NCI-H2029 (cell line): ENCODE results near the gene CCL21.

Experiments used
- DNase-seq: peaks from one replicate; lab custom pipeline; 2025; lab: John Stamatoyannopoulos, UW

Gene CCL21

GRCh38 chr9:34674440-34674839 lies 35.5 kb downstream of the CCL21 start:
- DNase-seq, result no peak

GRCh38 chr9:34671307-34671706 lies 38.6 kb downstream of the CCL21 start:
- DNase-seq, result no peak

DNA sequence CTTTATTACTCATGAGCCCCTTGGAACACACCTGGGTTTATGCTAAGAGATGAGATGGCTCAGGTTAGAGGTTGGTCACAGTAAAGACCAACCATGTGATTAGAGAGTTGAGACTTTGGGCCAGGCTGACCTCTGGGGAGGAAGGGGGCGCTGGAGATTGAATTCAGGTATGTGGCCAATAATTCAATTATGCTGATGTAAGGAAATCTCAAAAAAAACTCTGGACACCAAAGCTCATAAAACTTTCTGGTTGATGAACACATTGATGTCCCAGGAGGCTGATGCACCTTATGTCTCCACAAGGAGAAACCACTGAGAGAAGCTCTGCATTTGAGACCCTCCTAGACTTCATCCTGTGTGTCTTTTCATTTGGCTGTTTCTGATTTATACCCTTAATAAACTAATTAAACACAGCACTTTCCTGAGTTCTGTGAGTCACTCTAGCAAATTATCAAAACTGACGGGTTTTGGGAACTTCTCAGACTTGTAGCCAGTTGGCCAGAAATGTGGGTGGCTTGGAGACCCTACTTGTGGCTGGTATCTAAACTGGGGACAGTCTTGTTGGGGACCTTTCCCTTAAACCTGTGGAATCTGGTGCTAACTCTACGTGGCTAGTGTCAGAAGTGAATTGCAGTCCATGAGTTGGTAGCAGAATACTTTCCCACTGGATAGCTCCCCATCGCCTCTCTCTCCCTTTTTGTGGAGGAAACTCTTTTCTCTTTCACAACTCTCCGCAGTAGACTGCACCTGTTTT lies 40.0 kb downstream of the CCL21 start:
- no peak for DNase-seq

- peak; percentile 92 for DNase-seq
Measured at GRCh38 chr9:34665381-34666250, 44.3 kb downstream of the CCL21 start.

DNA sequence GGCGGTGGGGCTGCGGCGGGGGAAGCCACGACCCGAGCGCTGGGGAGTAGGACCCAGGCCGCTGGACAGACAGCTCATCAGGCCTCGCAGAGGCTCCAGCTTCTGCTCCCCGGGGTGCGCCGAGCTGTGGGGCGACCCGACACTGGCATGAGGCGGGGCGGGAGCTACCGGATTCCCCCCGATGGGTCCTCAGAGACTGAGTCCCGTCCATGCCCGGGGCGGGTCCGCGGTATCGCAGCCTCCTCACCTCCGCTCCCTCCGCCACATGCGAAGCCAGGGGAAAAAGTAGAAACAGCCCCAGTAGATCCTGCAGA lies 44.9 kb downstream of the CCL21 start:
- no peak for DNase-seq

- no peak for DNase-seq
Measured at GRCh38 chr9:34664281-34665066, 45.5 kb downstream of the CCL21 start.

- DNase-seq, result no peak
Measured at GRCh38 chr9:34663303-34663605, 46.7 kb downstream of the CCL21 start.

GRCh38 chr9:34662526-34663302 lies 47.2 kb downstream of the CCL21 start, which contains the start of gene CCL27:
Gene CCL27 (minus strand): TSS chr9:34662657. CDS start chr9:34662633, 24 bp downstream.
- DNase-seq, result no peak

DNA sequence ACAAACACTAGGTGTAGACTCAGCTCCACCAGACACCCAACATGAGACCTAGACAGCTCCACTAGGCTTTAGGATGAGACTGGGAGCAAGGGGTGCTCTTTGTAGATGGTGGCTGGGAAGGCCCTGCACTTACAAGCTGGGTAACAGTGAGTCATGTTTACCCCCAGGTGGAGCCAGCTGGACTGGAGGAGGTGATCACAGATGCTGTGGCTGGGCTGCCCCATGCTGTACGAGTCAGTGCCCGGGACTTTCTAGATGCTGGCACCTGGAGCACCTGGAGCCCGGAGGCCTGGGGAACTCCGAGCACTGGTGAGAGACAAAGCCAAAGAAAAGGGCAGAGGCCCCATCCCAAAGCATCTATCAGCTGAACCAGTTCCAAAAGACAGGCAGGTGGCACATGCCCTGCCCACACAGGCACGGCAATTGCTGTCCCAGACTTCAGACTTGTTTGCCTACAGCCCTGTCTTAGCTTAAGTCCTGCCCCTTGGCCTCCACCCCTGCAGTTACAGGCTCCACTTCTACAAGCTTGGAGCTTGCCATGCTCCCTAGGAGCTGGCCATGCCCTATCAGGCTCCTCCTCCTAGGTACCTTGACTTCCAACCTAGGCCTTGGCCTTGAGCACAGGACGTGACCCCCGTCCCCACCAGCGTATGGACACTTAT lies 50.2 kb downstream of the CCL21 start:
- DNase-seq, result no peak
